Inflammatory macrophage treated with lipopolysaccharide for 4 hours (primary cell): Measurements from ENCODE around the gene HES2.
A peak's percentile ranks its signal among the peaks of the same experiment; 100 is the strongest.
"Not testable (repeated sequence)": the region's sequence is repeated elsewhere in the genome, so short reads cannot be mapped to it uniquely, and the experiment has no call there.

Experiments
- DNase-seq: peaks from one replicate; pipeline ENCODE4 v3.0.0-alpha.2; 2020

The HES2 gene

DNA sequence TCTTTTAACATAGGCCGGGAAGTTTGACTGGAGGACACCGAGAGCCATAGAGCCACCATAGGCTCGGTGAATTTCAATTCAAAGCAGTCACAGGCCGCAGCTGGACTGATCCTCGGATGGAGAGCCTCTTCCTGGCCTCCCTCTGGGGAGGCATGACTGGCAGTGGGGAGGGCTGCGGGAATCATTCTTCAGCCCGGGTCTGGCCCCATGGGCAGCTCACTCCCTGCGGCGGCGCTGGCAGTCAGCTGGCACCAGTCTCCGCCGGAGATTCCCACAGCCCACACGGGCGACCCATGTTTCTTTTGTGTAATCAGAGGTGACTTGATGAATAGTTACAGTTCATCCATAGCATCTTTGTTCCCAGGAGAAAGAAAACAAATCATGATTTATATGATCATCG lies 15.4 kb upstream of the HES2 start:
- DNase-seq, result no peak

DNA sequence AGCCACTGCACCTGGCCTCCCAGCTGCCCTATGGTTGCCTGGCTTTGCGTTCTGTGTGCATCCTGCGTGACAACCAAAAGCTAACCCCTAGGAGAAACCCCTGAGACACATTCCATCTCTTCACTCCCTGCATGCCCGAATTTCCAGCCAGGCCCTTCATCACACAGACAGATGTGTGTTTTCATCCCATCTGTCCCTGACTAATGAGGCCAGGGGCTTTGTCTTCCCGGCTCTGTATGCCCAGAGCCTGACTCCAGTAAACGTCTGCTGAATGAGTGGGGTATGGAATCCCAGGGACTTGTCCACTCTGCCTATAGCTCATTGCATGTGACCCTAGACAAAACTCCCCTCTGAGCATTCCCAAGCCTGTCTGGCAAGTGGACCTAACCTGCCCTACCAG lies 14.5 kb upstream of the HES2 start:
- DNase-seq, result no peak

DNA sequence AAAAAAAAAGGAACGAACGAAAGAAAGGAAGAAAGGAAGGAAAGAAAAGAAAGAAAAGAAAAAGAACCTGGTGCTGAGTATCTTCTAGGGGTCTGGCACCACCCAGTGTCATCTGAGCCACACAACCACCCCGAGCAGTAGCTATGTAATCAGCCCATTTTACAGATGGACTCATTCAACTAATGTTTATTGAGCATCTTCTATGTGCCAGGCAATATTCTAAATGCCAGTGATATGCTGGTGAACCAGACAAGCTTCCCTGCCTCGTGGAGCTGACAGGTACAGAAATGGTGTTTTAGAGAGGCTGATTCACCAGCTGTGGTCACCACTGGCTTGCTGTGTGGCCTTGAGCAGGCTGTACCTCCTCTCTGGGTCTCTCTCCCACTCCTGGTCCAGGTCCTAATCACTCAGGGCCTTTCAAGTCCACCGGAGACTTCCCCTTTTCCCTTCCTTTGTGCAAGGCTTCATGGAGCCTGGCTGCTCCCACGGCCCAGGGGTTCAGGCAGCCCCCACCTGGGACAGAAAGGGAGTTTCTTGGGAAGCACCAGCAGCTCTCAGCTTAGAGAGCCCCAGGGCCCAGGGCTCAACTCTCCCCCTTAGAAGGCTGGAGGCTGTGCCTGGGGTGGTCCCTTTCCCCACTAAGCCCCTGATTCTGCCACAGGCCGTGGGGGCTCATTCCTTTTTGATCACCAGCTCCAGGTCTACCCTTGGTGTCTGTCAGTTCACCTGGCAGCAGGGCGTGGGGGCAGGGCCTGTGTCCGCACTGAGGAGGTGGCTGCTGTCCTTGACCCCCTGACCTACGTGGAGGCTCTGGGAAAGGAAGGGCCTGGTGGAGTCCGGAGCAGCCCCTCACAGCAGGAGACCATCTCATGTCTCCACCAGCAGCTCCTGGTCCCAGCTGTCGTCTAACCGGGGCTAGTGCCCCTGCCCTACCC lies 12.2 kb upstream of the HES2 start:
- DNase-seq, result not testable (repeated sequence)

DNA sequence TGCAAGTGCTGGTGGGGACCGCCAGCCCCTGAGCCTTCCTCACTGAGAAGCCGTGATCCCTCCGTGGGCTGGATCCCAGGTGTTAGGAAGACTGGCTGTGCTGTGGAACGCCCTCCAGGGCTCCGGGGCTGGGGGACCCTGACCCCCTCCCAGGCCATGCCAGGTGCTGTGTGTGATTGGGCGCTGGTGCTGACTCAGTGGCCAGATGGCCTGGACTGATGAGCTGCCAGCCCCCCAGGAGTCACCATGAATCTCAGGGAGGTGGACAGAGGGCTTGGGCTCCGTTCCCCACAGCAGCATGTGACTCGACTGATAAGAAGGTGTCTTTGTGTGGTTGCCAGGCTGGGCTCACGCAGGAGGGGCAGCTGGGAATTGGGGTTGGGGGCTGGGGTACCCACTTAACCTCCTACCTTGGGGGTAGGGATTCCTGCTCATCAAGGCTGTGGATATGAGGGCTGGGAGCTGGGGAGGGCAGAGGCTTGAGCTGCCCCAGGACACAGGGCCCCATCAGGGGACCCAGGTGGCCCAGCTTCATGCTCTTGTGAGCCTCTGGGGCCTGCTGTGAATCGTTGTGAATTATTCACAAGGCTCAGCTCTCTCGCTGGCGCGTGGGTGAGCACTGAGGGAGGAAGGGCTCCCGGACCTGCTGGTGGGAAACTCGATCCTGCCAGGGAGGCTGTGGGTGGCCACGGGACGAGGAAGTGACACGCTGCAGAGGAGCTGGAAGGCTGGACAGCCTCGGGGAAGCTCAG lies 10.1 kb upstream of the HES2 start:
- DNase-seq, result peak; percentile 60

DNA sequence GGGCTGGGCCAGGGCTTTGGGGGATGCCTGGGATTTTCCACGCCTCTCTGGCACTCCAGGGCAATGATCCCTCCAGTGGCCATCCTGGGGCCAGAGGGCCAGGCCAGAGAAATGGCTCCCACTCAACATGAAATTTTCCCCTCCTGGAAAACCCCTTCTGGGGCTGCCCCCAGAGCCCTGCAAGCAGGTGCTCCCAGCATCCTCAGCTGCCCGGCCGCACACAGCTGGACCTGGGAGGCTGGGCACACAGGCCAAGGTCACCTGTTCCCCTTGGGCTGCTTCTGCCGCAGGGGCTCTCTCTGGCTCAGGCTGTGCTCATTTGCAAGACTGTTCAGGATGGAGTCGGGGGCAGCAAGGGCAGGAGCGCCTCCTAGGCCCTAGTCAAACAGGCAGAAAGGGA lies 8.7 kb upstream of the HES2 start:
- not testable (repeated sequence) for DNase-seq

DNA sequence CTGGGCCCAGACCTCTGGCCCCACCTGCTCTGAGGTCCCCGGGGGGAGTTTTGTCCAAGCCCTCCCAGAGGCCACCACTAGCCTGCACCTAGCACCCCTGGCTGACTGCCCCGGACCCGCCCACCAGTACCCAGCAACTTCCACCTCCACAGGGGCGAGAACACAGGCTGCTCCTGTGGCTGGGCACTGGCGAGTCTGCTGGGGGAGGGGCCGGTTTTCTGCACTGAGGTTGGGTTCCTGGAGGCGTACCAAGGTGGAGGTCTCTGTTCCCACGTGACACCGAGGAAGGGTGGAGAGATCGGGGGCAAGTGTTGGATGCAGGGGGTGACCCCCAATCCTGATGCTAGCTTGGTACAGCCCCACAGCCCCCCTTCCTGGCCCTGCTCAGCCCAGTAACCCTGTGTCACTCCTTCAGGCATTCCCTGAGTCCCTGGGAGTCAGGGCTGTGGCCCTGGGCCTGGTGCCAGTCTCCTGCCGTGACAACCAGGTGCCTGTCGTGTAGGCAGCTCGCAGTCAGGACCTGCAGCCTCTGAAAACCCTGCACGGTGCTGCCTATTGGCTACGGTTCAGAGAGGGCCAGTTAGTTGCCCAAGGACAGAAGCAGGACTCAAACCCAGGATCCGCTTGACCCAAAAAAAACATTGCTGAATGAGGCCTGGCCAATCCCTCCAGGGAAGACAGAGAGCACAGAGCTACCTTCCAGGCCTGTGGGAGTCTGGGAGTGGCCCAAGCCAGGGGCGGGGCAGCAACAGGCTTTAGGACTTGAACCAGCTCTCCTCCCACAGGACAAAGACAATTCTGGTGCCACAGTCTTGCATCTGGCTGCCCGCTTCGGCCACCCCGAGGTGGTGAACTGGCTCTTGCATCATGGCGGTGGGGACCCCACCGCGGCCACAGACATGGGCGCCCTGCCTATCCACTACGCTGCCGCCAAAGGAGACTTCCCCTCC lies 8.0 kb upstream of the HES2 start:
- no peak for DNase-seq

DNA sequence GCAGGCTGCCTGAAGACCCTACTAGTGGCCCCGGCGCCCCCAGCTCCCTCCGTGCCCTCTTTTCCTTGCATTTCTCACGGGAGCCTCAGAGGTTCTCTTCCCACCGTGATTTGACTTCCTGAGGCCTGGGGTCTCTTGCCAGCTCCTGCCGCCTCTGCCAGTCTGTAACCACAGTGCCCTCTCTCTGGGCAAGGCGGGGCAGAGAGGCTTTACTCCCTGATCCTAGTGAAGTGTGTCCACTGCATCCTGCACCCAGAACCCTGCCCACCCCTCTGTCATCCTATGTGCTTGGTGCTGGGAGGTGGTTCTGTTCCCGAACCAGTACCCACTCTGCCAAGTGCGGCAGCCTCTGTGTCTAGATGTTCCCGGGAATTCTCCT lies 7.2 kb upstream of the HES2 start:
- no peak for DNase-seq

DNA sequence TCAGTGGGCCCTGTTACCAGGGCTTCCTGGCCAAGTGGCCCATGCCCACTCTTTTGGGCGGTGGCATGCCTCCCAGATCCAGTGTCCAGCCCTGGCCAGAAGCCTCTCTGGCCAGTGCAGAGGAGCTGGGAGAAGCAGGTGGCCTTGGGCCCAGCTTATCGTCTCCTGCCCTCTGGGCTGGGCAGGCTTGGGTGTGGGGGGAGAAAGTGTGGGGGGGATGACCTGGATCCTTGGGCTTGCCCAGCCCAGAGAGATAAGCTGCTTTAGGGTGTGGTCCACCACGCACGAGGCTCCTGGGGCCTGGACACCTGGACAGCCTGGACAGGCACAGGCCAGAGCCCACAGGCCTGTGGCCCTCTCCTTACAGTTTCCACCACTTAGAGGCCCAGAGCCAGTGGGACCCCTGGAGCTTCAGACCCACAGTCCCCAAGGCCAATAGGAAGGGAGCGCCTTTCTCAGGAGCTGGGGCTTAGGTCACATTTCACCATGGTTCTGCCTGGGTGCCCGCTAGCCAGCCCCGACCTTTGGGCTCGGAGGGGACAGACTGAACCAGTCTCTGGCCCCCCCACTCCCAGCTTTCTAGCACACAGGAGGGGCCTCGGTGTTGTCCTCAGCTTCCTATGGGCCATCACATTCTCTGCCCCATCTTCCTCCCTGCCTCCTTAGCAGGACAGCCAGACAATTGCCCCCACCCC lies 6.7 kb upstream of the HES2 start:
- DNase-seq, result no peak

DNA sequence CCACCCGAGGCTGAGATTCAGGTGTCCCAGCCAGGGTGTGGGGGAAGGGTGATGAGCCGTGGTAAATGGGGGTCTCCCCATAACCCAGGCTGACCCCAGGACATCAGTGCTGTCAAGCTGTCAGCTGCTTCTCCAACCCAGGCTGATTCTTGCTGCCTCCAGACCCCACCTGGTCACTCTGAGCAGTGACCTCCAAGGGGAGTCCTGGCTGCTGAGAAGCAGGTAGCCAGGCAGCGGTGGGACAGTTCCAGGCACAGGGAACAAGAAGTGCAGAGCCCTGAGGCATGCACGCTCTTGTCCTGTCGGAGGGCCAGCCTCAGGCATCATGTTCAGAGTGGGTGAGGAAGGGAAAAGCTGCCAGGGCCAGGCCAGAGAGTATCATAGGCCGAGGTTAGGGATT lies 5.9 kb upstream of the HES2 start:
- DNase-seq, result no peak

DNA sequence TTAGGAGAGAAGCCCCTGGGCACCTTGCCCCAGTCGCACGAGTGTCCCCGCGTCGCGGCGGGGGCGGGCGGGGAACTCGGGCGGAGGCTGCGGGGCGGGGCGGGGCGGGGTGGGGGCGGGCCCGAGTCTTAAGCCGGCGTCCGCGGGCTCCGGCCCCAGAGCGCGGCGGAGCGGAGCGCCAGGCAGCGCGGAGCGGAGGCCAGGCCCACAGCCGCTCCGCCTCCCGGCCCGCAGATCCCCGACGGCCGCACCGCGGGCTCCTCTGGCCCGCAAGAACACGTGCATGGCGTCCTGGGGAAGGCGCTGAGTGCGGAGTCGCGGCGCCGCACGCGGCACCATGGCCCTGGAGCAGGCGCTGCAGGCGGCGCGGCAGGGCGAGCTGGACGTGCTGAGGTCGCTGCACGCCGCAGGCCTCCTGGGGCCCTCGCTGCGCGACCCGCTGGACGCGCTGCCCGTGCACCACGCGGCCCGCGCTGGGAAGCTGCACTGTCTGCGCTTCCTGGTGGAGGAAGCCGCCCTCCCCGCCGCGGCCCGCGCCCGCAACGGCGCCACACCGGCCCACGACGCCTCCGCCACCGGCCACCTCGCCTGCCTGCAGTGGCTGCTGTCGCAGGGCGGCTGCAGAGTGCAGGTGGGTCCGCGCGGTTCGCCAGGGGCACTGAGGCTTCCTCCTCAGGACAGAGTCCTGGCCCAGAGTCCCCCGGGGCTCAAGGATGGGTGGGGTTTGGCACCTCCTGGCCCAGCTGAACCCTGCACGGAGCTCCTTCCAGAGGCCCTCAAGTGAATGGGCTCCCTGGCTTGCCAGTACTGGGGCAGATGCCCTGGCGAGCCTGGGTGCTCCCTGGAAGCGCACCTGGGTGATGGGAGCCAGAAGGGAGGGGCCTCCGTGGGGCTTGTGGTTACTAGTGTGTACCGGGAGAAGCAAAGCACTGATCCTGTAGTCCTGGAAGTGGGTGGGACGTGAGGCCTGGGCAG lies 5.2 kb upstream of the HES2 start, which contains the start of gene ESPN:
TSS of gene ESPN (plus strand) at position 158 of the 975 bp plus-strand sequence. CDS start at position 338, 180 bp downstream.
- no peak for DNase-seq

DNA sequence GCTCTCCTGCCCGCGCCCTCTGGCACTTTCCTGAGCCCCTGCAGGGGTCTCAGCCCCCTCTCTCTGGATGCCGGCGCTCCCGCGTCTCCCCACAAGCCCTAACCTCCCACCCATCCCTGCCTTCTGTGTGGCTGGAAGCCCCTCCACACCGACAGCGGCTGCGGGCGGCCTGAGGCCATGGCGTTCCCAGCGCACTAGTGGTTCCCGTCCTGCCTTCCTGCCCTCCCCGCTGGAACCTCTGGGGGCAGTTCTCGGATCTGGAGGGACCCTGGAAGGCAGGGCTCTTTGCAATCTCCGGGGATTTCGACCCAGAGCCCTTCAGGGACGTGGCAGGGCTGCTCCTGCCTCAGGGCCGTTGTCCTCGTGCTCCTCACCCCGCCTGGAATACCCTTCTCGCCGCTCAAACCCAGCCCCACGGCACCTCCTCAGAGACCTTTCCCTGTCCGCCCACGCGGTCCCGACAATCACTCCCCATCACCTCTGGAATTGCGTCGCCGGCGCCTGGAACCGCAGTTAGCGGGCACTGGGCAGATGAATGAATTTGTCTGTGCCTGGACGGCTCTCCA lies 4.4 kb upstream of the HES2 start:
- no peak for DNase-seq

DNA sequence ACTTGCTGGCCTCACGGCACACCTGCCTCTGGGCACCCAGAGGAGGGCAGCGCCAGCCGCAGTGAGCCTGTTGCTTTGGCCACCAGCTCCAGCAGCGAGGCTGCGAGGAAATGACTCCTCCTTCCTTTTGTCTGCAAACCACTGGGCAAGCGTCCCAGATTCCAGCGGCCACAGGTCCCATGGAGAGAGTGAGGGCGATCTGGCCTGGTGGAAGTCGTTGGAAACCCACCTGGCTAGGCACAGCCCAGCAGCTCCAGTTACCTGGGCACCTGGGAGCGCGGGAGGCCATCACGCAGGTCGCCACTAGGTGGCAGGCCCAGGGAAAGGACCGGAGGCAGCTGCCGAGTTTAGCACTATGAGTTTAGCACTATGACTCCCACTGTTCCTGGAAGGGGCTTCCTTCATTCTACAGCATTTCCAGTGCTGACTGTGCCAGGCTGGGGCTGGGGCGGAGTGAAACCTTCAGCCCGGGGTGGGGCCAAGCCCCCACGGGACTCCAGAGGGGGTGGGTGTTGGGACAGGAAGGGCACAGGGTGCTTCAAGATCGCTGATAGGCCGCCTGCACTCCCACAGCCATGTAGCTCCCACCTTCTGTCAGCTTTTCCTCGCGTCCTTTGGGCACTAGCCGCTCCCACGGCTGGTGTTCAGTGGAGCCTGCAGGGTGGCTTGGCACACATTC lies 3.7 kb upstream of the HES2 start:
- DNase-seq, result no peak

DNA sequence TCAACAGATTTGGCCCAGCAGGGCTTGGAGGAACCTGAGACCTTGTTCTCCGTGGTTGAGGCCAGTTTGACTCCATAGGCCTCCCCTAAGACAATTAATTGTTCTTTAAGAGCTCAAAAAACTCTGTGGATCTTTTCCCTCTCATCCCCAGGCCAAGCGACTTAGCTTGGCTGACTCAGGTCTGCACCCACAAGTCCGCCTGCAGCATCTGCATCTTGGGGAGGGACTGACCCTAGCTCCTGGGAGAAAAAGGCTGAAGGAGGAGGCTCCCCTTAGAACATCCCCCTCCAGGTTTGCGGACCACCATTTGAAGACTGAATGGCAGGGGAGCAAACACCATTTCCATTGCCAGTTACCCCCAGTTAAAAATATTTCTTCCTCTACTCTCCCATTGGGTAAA lies 1.5 kb upstream of the HES2 start:
- DNase-seq, result no peak

DNA sequence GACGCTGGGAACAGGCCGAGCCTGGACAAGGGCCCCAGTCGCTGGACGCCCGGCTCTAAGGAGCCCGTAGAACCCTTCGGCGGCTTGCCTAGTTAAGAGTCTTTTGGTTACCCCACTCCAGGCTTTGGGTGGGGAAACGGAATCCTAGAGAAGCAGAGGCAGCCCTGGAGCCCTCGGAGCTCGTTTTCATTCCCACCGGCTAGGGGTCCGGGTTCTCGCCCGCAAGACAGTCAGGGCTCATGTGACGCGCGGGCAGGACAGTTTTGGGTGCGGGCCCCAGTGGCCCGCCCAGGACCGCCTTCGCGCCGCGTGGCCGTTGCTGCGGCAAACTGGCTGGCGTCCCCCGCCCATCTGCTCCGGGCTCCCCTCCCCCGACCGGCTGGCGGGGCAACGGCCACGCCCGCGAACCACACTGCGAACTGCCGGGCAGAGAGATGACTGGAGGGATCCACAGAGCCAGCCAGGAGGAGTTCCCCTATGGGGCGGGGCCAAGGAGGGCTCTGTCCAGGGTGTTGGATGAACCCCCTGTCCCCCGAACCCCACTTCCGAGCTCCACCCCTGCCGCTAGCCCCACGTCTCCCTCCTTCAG lies 829 bp upstream of the HES2 start:
- no peak for DNase-seq

DNA sequence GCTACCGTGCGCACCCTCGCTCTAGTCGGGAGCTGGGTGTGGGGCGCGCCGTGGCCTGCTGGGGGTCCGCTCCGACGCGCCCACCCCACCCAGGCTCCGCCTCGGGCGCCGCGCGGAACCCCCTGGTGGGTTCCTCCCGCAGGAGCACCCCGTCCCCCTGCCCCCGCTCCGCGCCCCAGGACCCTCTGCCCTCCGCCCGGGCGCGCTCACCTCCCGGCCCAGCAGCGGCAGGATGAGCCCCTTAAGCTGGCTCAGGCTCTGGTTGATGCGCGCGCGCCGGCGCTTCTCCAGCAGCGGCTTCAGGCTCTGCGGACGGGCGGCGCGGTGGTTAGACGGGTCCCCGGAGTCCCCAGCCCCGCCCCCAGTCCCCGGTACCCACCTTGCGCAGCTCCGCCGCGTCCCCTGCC lies 319 bp downstream of the HES2 start:
- no peak for DNase-seq

DNA sequence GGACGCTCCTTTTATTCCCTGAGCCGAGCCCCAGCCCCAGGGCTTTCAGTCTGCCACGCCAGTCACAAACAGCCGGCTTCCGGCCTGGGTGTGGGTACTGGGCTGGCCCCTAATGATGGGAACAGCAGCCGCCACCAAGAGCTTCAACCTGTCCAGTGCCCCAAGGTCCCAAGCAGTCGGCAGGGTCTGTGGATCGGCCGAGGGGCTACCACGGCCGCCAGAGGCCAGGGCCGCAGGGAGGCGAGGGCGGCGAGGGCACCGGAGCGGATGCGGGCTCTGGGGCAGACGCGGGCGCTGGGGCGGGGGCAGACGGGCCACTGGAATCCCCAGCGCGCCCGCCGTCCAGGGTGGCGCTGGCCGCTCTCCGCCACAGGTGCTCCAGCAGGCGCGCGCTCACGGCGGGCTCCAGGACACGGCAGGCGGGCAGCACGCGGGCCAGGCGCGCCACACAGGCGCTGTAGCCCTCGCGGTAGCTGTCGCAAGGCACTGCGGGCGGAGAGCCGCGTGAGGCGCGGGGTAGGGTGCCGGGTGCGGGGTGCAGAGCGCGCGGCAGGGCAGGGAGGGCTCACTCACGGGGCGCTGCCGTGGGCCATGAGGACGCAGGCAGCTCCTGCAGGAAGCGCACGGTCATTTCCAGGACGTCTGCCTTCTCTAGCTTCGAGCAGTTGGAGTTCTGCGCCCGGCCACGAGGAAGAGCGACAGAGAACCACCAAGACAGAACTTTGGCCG lies 887 bp downstream of the HES2 start:
- DNase-seq, result no peak

DNA sequence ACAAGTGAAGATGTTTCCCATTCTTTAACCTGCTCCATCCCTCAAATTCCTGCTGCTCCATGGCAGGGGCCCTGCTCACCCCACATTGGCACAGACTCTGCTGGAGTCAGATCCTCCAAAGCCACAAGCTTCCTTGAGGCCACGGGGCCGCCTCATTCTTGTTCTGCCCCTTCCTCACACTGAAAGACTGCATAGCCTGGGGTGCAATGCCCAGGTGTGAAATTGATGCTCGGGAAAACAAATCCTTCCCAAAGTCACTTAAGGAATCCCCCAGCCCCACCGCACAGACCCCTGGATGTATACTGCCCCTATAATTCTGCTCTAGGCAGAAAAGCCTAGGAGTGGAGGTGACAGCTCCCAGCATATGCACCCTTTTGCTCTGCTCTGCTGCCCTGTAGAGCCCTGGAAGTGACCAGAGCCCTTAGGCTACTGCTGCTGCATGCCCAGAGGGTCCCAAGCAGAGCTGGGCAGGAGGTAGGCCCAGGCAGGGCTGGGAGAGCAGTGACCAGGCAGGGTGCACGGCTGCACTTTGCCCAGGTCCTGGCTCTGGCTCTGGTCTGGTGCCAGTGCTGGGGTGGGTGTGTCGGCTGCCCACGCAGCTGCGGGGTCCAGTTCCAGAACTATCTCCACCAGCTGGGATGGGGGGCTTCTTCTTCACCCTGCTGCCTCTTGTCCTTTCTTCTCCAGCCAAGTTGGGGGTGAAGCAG lies 1.6 kb downstream of the HES2 start:
- no peak for DNase-seq

DNA sequence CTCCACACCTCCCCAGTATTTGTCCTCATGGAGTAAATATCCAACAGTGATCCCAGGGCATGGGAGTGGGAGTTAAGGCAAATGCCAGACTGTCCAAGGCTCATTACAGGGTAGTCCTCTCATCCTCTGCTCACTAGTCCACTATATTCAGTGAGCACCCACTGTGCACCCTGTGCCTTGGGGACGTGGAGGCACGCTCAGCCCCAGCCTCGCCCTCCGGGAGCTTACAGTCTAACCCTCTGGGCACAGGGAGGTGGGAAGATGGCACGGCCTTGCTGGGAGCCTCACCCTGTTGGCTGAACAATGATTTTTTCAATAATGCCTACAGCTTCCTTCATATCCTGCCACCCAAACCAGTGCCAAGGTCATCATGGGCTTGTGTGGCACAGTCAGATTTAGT lies 2.8 kb downstream of the HES2 start:
- DNase-seq, result no peak
